HG02588 (cell line): Measurements from ENCODE around the gene KNCN.

Experiments used
- ATAC-seq: cut with Tn5 transposase; IDR thresholded peaks from one replicate; pipeline ENCODE4 v1.9.1; 2021; ENCODE audit warnings: mild to moderate bottlenecking, moderate library complexity; ENCODE audit not compliant: unreplicated experiment

Gene KNCN

DNA sequence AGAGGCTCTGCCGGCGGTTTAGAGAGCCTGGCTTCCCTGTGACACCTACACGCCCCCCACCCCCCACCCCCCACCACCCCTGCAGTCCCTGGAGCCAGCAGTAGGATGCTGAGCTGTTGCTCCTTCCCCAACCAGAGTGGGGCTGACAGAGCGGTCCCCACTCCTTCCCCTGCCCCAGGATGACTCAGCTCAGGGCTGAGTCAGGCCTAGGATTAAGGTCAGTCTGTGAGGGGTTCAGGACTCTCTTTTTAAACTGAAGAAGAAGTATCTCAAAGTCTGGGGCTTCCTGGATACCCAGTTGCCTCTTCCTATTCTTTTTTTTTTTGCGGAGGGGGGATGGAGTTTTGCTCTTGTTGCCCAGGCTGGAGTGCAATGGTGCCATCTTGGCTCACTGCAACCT, 42.7 kb downstream of the KNCN start:
- ATAC-seq: no peak

- no peak for ATAC-seq
Observed at GRCh38 chr1:46506470-46507219, 44.8 kb downstream of the KNCN start.

- ATAC-seq: no peak
Observed at GRCh38 chr1:46503421-46503820, 48.0 kb downstream of the KNCN start.

DNA sequence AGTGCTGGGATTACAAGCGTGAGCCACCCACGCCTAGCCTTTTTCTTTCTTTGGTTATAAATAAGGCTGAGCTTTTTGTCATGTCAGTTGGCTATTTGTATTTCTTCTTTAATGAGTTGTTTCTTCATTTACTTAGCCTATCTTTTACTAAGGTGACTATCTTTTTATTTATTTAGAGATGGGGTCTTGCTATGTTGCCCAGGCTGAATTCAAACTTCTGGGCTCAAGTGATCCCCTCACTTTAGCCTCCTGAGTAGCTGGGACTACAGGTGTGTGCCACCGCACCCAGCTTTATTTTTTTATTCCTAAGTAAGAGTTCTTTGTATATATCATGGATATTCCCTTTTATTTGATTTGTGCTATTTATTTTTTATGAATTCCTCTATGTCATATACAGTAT, 49.9 kb downstream of the KNCN start:
- ATAC-seq: no peak

DNA sequence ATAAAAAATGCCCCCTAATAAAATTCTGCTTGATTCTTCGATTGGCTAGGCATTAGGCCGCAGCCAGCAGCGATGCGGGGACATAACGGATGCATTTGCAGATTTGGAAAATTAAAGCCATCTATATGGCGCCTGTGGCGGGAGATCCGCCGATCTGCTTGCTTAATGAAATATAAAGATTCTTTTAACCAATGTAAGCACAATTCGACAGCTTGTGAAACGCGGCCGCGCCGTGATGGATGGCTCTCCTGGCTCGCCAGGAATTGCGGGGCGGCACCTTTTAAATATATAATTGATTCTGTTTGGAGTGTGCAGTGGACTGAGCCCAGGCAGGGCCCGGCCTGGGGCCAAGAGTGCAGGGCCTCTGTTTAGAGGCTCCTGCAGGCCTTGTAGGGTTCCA, 53.8 kb downstream of the KNCN start:
- no peak for ATAC-seq

- no peak for ATAC-seq
Observed at GRCh38 chr1:46497020-46497419, 54.4 kb downstream of the KNCN start.

DNA sequence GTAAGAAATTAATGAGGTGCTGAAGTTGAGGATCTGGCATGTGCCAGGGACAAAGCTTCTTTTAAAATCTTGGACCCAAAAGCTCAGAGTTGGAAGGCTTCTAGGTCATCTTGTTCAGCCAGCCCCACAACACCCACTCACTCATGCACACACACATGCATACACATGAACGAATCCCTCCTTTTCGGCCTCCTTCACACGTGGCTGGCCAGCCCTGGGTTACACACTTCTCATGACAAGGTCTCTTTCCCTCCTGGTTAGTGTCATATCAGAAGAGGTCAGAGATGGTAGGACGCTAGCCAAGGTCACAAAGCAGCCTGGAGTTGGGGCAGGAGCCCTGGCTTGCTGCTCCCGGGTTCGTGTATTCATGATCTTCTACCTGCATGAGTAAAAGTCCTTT, 54.9 kb downstream of the KNCN start:
- ATAC-seq: no peak

GRCh38 chr1:46495778-46496177, 55.7 kb downstream of the KNCN start:
- no peak for ATAC-seq
